ENCODE data around the gene HS2ST1.
"Not testable (repeated sequence)": the region's sequence is repeated elsewhere in the genome, so short reads cannot be mapped to it uniquely, and the experiment has no call there.

The HS2ST1 gene

GRCh38 chr1:87062687-87063086 is 148.3 kb downstream of the HS2ST1 start:
- DNase-seq (ENCODE audit: low spot score): no peak
- in situ Hi-C loops (cut with MboI; ENCODE audit: low sequenced_read_pairs, unreplicated experiment): no loop called here
- TF ChIP-seq CTCF (IDR thresholded peaks at IDR 0.05; ENCODE audit: borderline replicate concordance, control extremely low read depth, extremely low read depth, insufficient read depth, missing control alignments): no peak

GRCh38 chr1:87064309-87064708 is 149.9 kb downstream of the HS2ST1 start:
- in situ Hi-C loops (cut with MboI; ENCODE audit: low sequenced_read_pairs, unreplicated experiment): no loop called here
- no peak for DNase-seq (ENCODE audit: low spot score)
- no peak for TF ChIP-seq CTCF (IDR thresholded peaks at IDR 0.05; ENCODE audit: borderline replicate concordance, control extremely low read depth, extremely low read depth, insufficient read depth, missing control alignments)

DNA sequence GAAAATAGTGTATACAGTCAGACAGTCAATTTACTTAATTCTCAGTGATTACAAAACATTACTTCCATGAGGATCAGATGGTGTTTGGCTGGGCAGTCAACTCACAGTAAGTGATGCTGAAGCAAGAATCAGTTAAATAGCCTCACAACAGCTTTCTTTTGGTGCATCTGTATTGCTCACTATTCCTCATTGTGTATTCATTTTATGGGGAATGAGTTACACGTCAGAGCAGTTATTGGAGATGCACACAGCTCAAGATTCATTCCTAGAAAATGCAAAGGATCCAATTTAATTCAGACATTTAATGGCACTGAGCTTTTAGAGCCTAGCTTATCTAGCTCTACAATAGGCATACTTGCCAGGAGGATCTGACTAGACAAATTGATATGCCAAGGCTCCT is 150.6 kb downstream of the HS2ST1 start:
- no peak for TF ChIP-seq CTCF (IDR thresholded peaks at IDR 0.05; ENCODE audit: borderline replicate concordance, control extremely low read depth, extremely low read depth, insufficient read depth, missing control alignments)
- DNase-seq (ENCODE audit: low spot score): no peak
- in situ Hi-C loops (cut with MboI; ENCODE audit: low sequenced_read_pairs, unreplicated experiment): no loop called here

DNA sequence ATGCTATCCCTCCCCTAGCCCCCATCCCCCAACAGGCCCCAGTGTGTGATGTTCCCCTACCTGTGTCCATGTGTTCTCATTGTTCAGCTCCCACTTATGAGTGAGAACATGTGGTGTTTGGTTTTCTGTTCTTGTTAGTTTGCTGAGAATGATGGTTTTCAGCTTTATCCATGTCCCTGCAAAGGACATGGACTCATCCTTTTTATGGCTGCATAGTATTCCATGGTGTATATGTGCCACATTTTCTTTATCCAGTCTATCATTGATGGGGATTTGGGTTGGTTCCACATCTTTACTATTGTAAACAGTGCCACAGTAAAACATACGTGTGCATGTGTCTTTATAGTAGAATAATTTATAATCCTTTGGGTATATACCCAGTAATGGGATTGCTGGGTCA is 152.3 kb downstream of the HS2ST1 start:
- DNase-seq (ENCODE audit: low spot score); in situ Hi-C loops (cut with MboI; ENCODE audit: low sequenced_read_pairs, unreplicated experiment): not testable (repeated sequence)

GRCh38 chr1:87072411-87072810 is 158.0 kb downstream of the HS2ST1 start:
- in situ Hi-C loops (cut with MboI; ENCODE audit: low sequenced_read_pairs, unreplicated experiment): no loop called here
- TF ChIP-seq CTCF (IDR thresholded peaks at IDR 0.05; ENCODE audit: borderline replicate concordance, control extremely low read depth, extremely low read depth, insufficient read depth, missing control alignments): no peak
- no peak for DNase-seq (ENCODE audit: low spot score)

DNA sequence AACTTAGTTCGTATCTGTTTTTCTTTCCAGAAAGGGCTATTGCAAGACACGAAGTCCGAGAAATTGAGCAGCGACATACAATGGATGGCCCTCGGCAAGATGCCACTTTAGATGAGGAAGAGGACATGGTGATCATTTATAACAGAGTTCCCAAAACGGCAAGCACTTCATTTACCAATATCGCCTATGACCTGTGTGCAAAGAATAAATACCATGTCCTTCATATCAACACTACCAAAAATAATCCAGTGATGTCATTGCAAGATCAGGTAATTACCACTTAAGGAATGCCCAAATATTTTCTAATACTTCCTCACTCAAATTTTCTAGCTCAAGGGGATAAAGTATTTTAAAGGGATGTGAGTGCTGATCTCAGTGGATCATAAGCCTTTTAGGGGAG is 158.5 kb downstream of the HS2ST1 start:
- no peak for TF ChIP-seq CTCF (IDR thresholded peaks at IDR 0.05; ENCODE audit: borderline replicate concordance, control extremely low read depth, extremely low read depth, insufficient read depth, missing control alignments)
- DNase-seq (ENCODE audit: low spot score): no peak
- in situ Hi-C loops (cut with MboI; ENCODE audit: low sequenced_read_pairs, unreplicated experiment): no loop called here

- no peak for TF ChIP-seq CTCF (IDR thresholded peaks at IDR 0.05; ENCODE audit: borderline replicate concordance, control extremely low read depth, extremely low read depth, insufficient read depth, missing control alignments)
- no peak for DNase-seq (ENCODE audit: low spot score)
- in situ Hi-C loops (cut with MboI; ENCODE audit: low sequenced_read_pairs, unreplicated experiment): no loop called here
Measured at GRCh38 chr1:87074001-87074795, 159.8 kb downstream of the HS2ST1 start.
